Endothelial cell (in vitro differentiated cells): ENCODE data around the gene ADAMTSL1. TPM values are rescaled to one million over a fixed set of nuclear protein-coding genes. Genes with fewer than 3 reads are reported as not detected.
"Not testable (repeated sequence)": the region's sequence is repeated elsewhere in the genome, so short reads cannot be mapped to it uniquely, and the experiment has no call there.

Source experiments
- DNase-seq: peaks from one replicate; pipeline ENCODE4 v3.0.0; 2021; ENCODE audit warnings: low spot score
- H3K27ac Mint-ChIP-seq: one replicate; pipeline ENCODE4 v1.8.0; 2021; ENCODE audit warnings: mixed read lengths, inconsistent platforms; ENCODE audit not compliant: unreplicated experiment
- H3K27me3 Mint-ChIP-seq: one replicate; pipeline ENCODE4 v1.8.0; 2021; ENCODE audit warnings: mild to moderate bottlenecking, moderate library complexity, mixed read lengths, inconsistent platforms; ENCODE audit not compliant: unreplicated experiment
- H3K36me3 Mint-ChIP-seq: one replicate; pipeline ENCODE4 v1.8.0; 2021; ENCODE audit warnings: mild to moderate bottlenecking, low read depth, mixed read lengths, inconsistent platforms; ENCODE audit not compliant: unreplicated experiment
- H3K4me1 Mint-ChIP-seq: one replicate; pipeline ENCODE4 v1.8.0; 2021; ENCODE audit warnings: mild to moderate bottlenecking, mixed read lengths, inconsistent platforms; ENCODE audit not compliant: unreplicated experiment
- H3K4me3 Mint-ChIP-seq: one replicate; pipeline ENCODE4 v1.8.0; 2021; ENCODE audit warnings: mild to moderate bottlenecking, mixed read lengths, inconsistent platforms; ENCODE audit not compliant: unreplicated experiment
- H3K9me3 Mint-ChIP-seq: one replicate; pipeline ENCODE4 v1.8.0; 2021; ENCODE audit warnings: mixed read lengths, inconsistent platforms; ENCODE audit not compliant: unreplicated experiment
- total RNA-seq: library from RNA; stranded (reverse); fragmentation: NEBNext Ultra II Directional; extraction: Animal tissue kit (Norgen Biotek cat#: 25700); gene quantifications from one replicate; pipeline ENCODE4 v1.2.1, GENCODE V29; 2021; ENCODE audit not compliant: unreplicated experiment
- TF ChIP-seq, protein P1 (sequence below): fragments of 200-600 bp; sonication (generic); IDR thresholded peaks from one replicate; pipeline ENCODE4 v1.5.0; 2021; ENCODE audit warnings: antibody characterized with exemption; ENCODE audit not compliant: unreplicated experiment

ADAMTSL1 gene
- total RNA-seq, 1 donor from 2014 or later: 18.2 TPM

- Mint-ChIP-seq H3K4me1 (peaks cover 7% of the 10 kb centered on the region), H3K27ac (no peak overlapping the region), H3K9me3 (peaks cover 3% of the 10 kb centered on the region), H3K27me3 (no peaks in the 10 kb centered on the region), H3K4me3 (no peak overlapping the region), H3K36me3 (peaks cover 4% of the 10 kb centered on the region)
- TF ChIP-seq, protein P1, sequence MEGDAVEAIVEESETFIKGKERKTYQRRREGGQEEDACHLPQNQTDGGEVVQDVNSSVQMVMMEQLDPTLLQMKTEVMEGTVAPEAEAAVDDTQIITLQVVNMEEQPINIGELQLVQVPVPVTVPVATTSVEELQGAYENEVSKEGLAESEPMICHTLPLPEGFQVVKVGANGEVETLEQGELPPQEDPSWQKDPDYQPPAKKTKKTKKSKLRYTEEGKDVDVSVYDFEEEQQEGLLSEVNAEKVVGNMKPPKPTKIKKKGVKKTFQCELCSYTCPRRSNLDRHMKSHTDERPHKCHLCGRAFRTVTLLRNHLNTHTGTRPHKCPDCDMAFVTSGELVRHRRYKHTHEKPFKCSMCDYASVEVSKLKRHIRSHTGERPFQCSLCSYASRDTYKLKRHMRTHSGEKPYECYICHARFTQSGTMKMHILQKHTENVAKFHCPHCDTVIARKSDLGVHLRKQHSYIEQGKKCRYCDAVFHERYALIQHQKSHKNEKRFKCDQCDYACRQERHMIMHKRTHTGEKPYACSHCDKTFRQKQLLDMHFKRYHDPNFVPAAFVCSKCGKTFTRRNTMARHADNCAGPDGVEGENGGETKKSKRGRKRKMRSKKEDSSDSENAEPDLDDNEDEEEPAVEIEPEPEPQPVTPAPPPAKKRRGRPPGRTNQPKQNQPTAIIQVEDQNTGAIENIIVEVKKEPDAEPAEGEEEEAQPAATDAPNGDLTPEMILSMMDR: no peak
- DNase-seq: no peak
Observed at GRCh38 chr9:18866121-18866831, 392.3 kb downstream of the ADAMTSL1 start.

DNA sequence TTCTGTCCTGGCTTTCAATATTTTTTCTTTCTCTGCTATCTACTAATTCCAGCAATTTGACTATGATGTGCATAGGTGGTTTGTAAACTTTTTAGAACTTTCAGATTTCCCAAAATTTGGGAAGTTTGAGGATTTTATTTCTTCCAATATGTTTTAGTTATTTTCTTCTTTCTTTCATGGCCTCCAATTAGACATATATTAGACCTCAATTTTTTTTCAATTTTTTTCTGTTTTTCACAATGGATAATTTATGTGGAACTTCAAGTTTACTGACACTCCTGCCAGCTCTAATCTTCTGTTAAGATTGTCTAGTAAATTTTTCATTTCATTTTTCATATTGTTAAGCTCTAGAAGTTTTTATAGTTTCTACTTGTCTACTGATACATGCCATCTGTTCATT lies 395.8 kb downstream of the ADAMTSL1 start:
- H3K36me3 Mint-ChIP-seq: peaks cover 4% of the 10 kb centered on the region
- no peaks in the 10 kb centered on the region for H3K4me1 Mint-ChIP-seq
- H3K4me3 Mint-ChIP-seq: no peak overlapping the region
- H3K27ac Mint-ChIP-seq: no peak overlapping the region
- peaks cover 3% of the 10 kb centered on the region for H3K9me3 Mint-ChIP-seq
- TF ChIP-seq, protein P1: no peak
- DNase-seq: no peak
- H3K27me3 Mint-ChIP-seq: no peaks in the 10 kb centered on the region

DNA sequence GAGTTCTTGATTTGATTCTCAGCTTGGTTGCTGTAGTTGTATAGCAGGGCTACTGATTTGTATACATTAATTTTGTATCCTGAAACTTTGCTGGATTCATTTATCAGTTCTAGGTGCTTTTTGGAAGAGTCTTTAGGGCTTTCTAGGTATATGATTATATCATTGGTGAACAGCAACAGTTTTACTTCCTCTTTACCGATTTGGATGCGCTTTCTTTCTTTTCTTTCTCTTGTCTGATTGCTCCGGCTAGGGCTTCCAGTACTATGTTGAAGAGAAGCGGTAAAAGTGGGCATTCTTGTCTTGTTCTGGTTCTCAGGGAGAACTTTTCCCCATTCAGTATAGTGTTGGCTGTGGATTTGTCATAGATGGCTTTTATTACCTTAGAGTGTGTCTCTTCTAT lies 400.1 kb downstream of the ADAMTSL1 start:
- Mint-ChIP-seq H3K36me3 (peaks cover 4% of the 10 kb centered on the region), H3K4me3 (no peak overlapping the region), H3K27me3 (peaks cover 2% of the 10 kb centered on the region), H3K27ac (no peak overlapping the region), H3K4me1 (no peaks in the 10 kb centered on the region), H3K9me3 (peaks cover 3% of the 10 kb centered on the region)
- TF ChIP-seq, protein P1: no peak
- no peak for DNase-seq

- H3K9me3 Mint-ChIP-seq, H3K36me3 Mint-ChIP-seq, H3K27me3 Mint-ChIP-seq, H3K27ac Mint-ChIP-seq, DNase-seq, H3K4me3 Mint-ChIP-seq, H3K4me1 Mint-ChIP-seq: not testable (repeated sequence)
Observed at GRCh38 chr9:18874990-18875389, 401.0 kb downstream of the ADAMTSL1 start.

- no peak overlapping the region for H3K27ac Mint-ChIP-seq
- peaks cover 1% of the 10 kb centered on the region for H3K36me3 Mint-ChIP-seq
- TF ChIP-seq, protein P1: no peak
- no peaks in the 10 kb centered on the region for H3K4me1 Mint-ChIP-seq
- peaks cover 2% of the 10 kb centered on the region for H3K27me3 Mint-ChIP-seq
- peaks cover under 1% of the 10 kb centered on the region for H3K9me3 Mint-ChIP-seq
- H3K4me3 Mint-ChIP-seq: no peak overlapping the region
- DNase-seq: no peak
Observed at GRCh38 chr9:18877984-18878383, 404.0 kb downstream of the ADAMTSL1 start.
